ENCODE data around the gene LEKR1. TPM values are rescaled to one million over a fixed set of nuclear protein-coding genes. Genes with fewer than 3 reads are reported as not detected.

Gene LEKR1
- total and polyA plus RNA-seq, 2 of the 13 experiments (the other 11 are each of a cell fraction or from before 2014, with no cell fraction given) = 0.49 to 1.5 TPM

GRCh38 chr3:156978481-156978961 is 152.4 kb downstream of the LEKR1 start:
- Histone ChIP-seq H3K79me2 (ENCODE audit: insufficient read depth, low read length) (no peaks in the 10 kb centered on the region), H2AFZ (ENCODE audit: low read length) (no peak overlapping the region), H3K4me2 (ENCODE audit: low read depth, low read length) (no peak overlapping the region), H3K36me3 (replicated peaks in 1 of 2; ENCODE audit: control insufficient read depth in 1 of 2, insufficient read depth in 2 of 2, low read length in 2 of 2) (no peaks in the 10 kb centered on the region), H3K27me3 (ENCODE audit: control insufficient read depth in 1 of 2, insufficient read depth in 2 of 2, low read length in 2 of 2) (no peaks in the 10 kb centered on the region), H4K20me1 (ENCODE audit: insufficient read depth, low read length) (no peaks in the 10 kb centered on the region), H3K9ac (ENCODE audit: insufficient read depth, low read depth, low read length) (no peak overlapping the region), H3K4me1 (ENCODE audit: insufficient read depth, low read length) (no peaks in the 10 kb centered on the region), H3K9me3 (ENCODE audit: low read length) (no peaks in the 10 kb centered on the region), H3K4me3 (replicated peaks in 1 of 3; ENCODE audit: insufficient read depth in 1 of 3, low read depth in 2 of 3, low read length in 3 of 3) (no peak overlapping the region), H3K27ac (ENCODE audit: extremely low read length, insufficient read depth, low read length) (no peak overlapping the region)
- CTCF ChIA-PET (ENCODE audit: low intra/inter-chr PET ratio, low total read pairs) = no interaction called here
- TF ChIP-seq ZNF639 (CRISPR knock-in tag; conservative IDR thresholded peaks at IDR 0.05) = no peak
- peak; percentile 74 for TF ChIP-seq MNT (IDR thresholded peaks at IDR 0.05)
- intact Hi-C loops (cut with micrococcal nuclease; ENCODE audit: unreplicated experiment) = no loop called here
- in situ Hi-C loops (cut with HindIII; ENCODE audit: extremely low pct_ligation_motif_present, low pct_unique_long_range_greater_than_20kb) = no loop called here
- POLR2A ChIA-PET = no interaction called here
- DNase-seq (ENCODE audit: low spot score) (no peak), ATAC-seq (no peak), FAIRE-seq (no peak)
- WGBS (ENCODE audit: low lambda C conversion rate) = 0% methylated on average over 2 of the region's 2 CpGs
- BruUV-seq (replicated peaks) = no TSS peak

GRCh38 chr3:156981005-156981404 is 154.9 kb downstream of the LEKR1 start:
- H3K36me3 ChIP-seq (replicated peaks in 1 of 2; ENCODE audit: control insufficient read depth in 1 of 2, insufficient read depth in 2 of 2, low read length in 2 of 2) = no peaks in the 10 kb centered on the region
- POLR2A ChIA-PET = no interaction called here
- no peaks in the 10 kb centered on the region for H4K20me1 ChIP-seq (ENCODE audit: insufficient read depth, low read length)
- ATAC-seq (no peak), FAIRE-seq (no peak), DNase-seq (ENCODE audit: low spot score) (no peak)
- no peaks in the 10 kb centered on the region for H3K9me3 ChIP-seq (ENCODE audit: low read length)
- no peak overlapping the region for H3K27ac ChIP-seq (ENCODE audit: extremely low read length, insufficient read depth, low read length)
- H3K27me3 ChIP-seq (ENCODE audit: control insufficient read depth in 1 of 2, insufficient read depth in 2 of 2, low read length in 2 of 2) = no peaks in the 10 kb centered on the region
- in situ Hi-C loops (cut with HindIII; ENCODE audit: extremely low pct_ligation_motif_present, low pct_unique_long_range_greater_than_20kb) (no loop called here), intact Hi-C loops (cut with micrococcal nuclease; ENCODE audit: unreplicated experiment) (loop anchor here (10.0 kb wide), 1 partner anchor 154 kb away; no protein-coding TSS in a partner anchor)
- BruUV-seq (replicated peaks) = no TSS peak
- H3K4me3 ChIP-seq (replicated peaks in 1 of 3; ENCODE audit: insufficient read depth in 1 of 3, low read depth in 2 of 3, low read length in 3 of 3) = no peak overlapping the region
- TF ChIP-seq PRDM10 (CRISPR knock-in tag; IDR thresholded peaks at IDR 0.05; ENCODE audit: low read depth) (no peak), ZNF550 (CRISPR knock-in tag; IDR thresholded peaks at IDR 0.05; ENCODE audit: borderline replicate concordance) (no peak), NFYB (CRISPR knock-in tag; IDR thresholded peaks at IDR 0.05) (no peak), ZNF567 (CRISPR knock-in tag; IDR thresholded peaks at IDR 0.05; ENCODE audit: borderline replicate concordance) (no peak), CEBPB (IDR thresholded peaks at IDR 0.05; ENCODE audit: borderline replicate concordance, low read depth, low read length) (peak; percentile 61), SMARCC2 (IDR thresholded peaks at IDR 0.05) (no peak), GATAD2A (CRISPR knock-in tag; IDR thresholded peaks at IDR 0.05) (no peak)
- H3K79me2 ChIP-seq (ENCODE audit: insufficient read depth, low read length) = no peaks in the 10 kb centered on the region
- H3K4me2 ChIP-seq (ENCODE audit: low read depth, low read length) = no peak overlapping the region
- CTCF ChIA-PET (ENCODE audit: low intra/inter-chr PET ratio, low total read pairs) = no interaction called here
- 24% methylated on average over 3 of the region's 3 CpGs for WGBS (ENCODE audit: low lambda C conversion rate)
- H2AFZ ChIP-seq (ENCODE audit: low read length) = no peak overlapping the region
- no peaks in the 10 kb centered on the region for H3K4me1 ChIP-seq (ENCODE audit: insufficient read depth, low read length)
- H3K9ac ChIP-seq (ENCODE audit: insufficient read depth, low read depth, low read length) = no peak overlapping the region
